Activated naive CD4-positive, alpha-beta T cell treated with anti-CD3 and anti-CD28 coated beads, Interleukin-2, amount 10 ng/mL, durations not matched to agents 7 days and 5 days (primary cell): Measurements from ENCODE around the gene NKIRAS2.
A peak's percentile ranks its signal among the peaks of the same experiment; 100 is the strongest.

Source experiments
- CTCF ChIA-PET: fragments of 350-600 bp; sonication (Branson Sonifier 250); formaldehyde crosslinking; loops from one replicate; lab custom pipeline; 2021; ENCODE audit warnings: antibody characterized with exemption; lab: Charles Lee
- DNase-seq: peaks from one replicate; pipeline ENCODE4 v3.0.0-alpha.2; 2020
- H3K27ac Mint-ChIP-seq: one replicate; pipeline ENCODE4 v1.8.0; 2021; ENCODE audit warnings: mild to moderate bottlenecking, moderate library complexity, mixed read lengths
- H3K27me3 Mint-ChIP-seq: one replicate; pipeline ENCODE4 v1.8.0; 2021; ENCODE audit warnings: mild to moderate bottlenecking, mixed read lengths
- H3K36me3 Mint-ChIP-seq: one replicate; pipeline ENCODE4 v1.8.0; 2021; ENCODE audit warnings: mixed read lengths
- H3K4me1 Mint-ChIP-seq: one replicate; pipeline ENCODE4 v1.8.0; 2021; ENCODE audit warnings: mixed read lengths
- H3K4me3 Mint-ChIP-seq: one replicate; pipeline ENCODE4 v1.8.0; 2021; ENCODE audit warnings: mild to moderate bottlenecking, moderate library complexity, mixed read lengths
- H3K9me3 Mint-ChIP-seq: one replicate; pipeline ENCODE4 v1.8.0; 2021; ENCODE audit warnings: mixed read lengths

NKIRAS2 gene

GRCh38 chr17:42019509-42020404, at the start of gene NKIRAS2:
TSS of gene NKIRAS2 (plus strand) at chr17:42020090. CDS start at chr17:42021578, 1,488 bp downstream.
- H3K27ac Mint-ChIP-seq: peak within 1 kb of the TSS; percentile 51
- peaks cover 17% of the 10 kb centered on the region for H3K36me3 Mint-ChIP-seq
- peak; percentile 97 for DNase-seq
- H3K27me3 Mint-ChIP-seq: no peaks in the 10 kb centered on the region
- H3K9me3 Mint-ChIP-seq: no peaks in the 10 kb centered on the region
- peaks cover 58% of the 10 kb centered on the region for H3K4me1 Mint-ChIP-seq
- CTCF ChIA-PET: interaction anchor here (0.7 to 14.4 kb wide), 16 partner anchors 10 to 383 kb away, joined by 3 to 222 read pairs (median 4); partner anchors contain the start of genes CNP, DHX58, KAT2A and KCNH4
- H3K4me3 Mint-ChIP-seq: peak within 1 kb of the TSS; percentile 88

GRCh38 chr17:41970901-41971331, 49.0 kb upstream of the NKIRAS2 start:
- peak overlapping the region; percentile 50 for H3K27ac Mint-ChIP-seq
- H3K4me3 Mint-ChIP-seq: no peak overlapping the region
- peaks cover 41% of the 10 kb centered on the region for H3K36me3 Mint-ChIP-seq
- peaks cover 37% of the 10 kb centered on the region for H3K4me1 Mint-ChIP-seq
- CTCF ChIA-PET: no interaction called here
- H3K27me3 Mint-ChIP-seq: no peaks in the 10 kb centered on the region
- no peak for DNase-seq
- no peaks in the 10 kb centered on the region for H3K9me3 Mint-ChIP-seq

- H3K9me3 Mint-ChIP-seq: no peaks in the 10 kb centered on the region
- CTCF ChIA-PET: no interaction called here
- peaks cover 49% of the 10 kb centered on the region for H3K36me3 Mint-ChIP-seq
- no peak overlapping the region for H3K27ac Mint-ChIP-seq
- no peaks in the 10 kb centered on the region for H3K27me3 Mint-ChIP-seq
- DNase-seq: no peak
- peaks cover 34% of the 10 kb centered on the region for H3K4me1 Mint-ChIP-seq
- no peak overlapping the region for H3K4me3 Mint-ChIP-seq
Measured at GRCh38 chr17:41971721-41972523, 48.0 kb upstream of the NKIRAS2 start.

DNA sequence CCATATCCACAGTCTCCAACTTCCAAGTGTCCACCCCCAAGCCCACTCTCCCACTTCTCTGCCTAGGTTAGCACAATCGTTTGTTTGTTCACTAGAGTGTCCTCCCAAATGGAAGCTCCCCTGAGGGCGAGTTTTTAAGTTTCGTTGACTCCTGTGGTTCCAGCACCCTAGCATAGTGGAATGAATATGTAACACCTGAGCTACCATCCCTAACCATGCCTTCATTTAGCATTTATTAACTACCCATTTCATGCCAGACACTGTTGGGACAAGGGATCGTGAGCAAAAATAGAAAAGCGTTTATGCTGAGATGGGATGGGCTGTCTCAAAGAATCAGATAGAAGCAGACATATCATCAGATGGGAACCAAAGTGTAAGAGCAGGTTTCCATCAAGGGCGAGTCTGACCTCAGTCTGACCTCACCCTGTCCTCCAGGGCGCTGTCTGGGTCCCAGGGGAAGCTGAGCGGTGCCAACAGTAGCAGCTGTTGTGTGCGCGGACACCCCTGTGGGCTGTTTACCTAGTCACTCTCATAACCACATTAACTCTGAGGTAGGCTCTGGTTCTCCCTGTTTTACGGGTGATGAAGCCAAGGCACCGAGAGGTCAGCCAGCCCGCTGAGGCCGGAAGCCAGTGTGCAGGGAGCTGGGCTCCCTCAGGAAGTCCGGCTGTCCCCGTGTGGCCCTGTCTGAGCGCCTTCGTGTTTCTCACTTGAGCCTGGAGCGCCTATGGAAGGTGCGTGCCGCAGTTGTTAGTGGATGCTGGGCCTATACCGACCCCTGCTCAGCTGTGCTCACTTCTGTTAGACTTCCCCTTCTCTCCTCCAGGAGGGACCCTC, 47.1 kb upstream of the NKIRAS2 start:
- Mint-ChIP-seq H3K9me3 (no peaks in the 10 kb centered on the region), H3K4me1 (peaks cover 28% of the 10 kb centered on the region), H3K36me3 (peaks cover 54% of the 10 kb centered on the region), H3K27me3 (no peaks in the 10 kb centered on the region), H3K27ac (no peak overlapping the region), H3K4me3 (no peak overlapping the region)
- DNase-seq: no peak
- CTCF ChIA-PET: no interaction called here

DNA sequence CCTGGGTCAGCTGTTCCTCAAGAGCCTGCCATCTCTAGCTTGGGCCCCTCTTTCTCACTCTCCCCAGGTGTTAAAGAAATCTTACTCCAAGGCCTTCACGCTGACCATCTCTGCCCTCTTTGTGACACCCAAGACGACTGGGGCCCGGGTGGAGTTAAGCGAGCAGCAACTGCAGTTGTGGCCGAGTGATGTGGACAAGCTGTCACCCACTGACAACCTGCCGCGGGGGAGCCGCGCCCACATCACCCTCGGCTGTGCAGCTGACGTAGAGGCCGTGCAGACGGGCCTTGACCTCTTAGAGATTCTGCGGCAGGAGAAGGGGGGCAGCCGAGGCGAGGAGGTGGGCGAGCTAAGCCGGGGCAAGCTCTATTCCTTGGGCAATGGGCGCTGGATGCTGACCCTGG, 46.5 kb upstream of the NKIRAS2 start:
- Mint-ChIP-seq H3K36me3 (peaks cover 52% of the 10 kb centered on the region), H3K27me3 (no peaks in the 10 kb centered on the region), H3K9me3 (no peaks in the 10 kb centered on the region), H3K27ac (no peak overlapping the region), H3K4me1 (peaks cover 22% of the 10 kb centered on the region), H3K4me3 (no peak overlapping the region)
- CTCF ChIA-PET: no interaction called here
- DNase-seq: no peak

DNA sequence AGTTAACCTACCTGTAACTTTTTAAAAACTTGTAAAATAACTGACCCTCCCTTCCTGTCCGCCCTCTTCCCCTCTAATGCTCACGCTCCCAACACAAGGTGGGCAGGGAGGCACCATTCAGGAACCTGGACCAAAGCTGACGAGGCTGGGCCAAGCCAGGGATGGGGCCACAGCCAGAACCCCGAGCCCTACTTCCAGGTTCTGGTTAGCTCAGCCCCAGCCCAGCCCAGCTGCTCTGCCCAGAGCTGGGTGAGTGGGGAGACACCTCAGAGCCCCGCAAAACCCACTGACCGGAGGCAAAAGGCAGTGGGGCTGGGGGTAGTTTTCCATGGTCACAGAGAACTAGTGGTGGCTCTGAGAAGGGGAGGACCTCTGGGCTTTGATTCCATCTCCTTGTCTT, 45.9 kb upstream of the NKIRAS2 start:
- CTCF ChIA-PET: no interaction called here
- DNase-seq: no peak
- Mint-ChIP-seq H3K4me1 (peaks cover 17% of the 10 kb centered on the region), H3K9me3 (no peaks in the 10 kb centered on the region), H3K27me3 (no peaks in the 10 kb centered on the region), H3K36me3 (peaks cover 50% of the 10 kb centered on the region), H3K4me3 (no peak overlapping the region), H3K27ac (no peak overlapping the region)

GRCh38 chr17:41974658-41975057, 45.2 kb upstream of the NKIRAS2 start:
- Mint-ChIP-seq H3K27me3 (no peaks in the 10 kb centered on the region), H3K9me3 (no peaks in the 10 kb centered on the region), H3K4me3 (no peak overlapping the region), H3K4me1 (peaks cover 10% of the 10 kb centered on the region), H3K36me3 (peaks cover 51% of the 10 kb centered on the region), H3K27ac (no peak overlapping the region)
- CTCF ChIA-PET: interaction anchor here (0.8 kb wide), 1 partner anchor 12 kb away, joined by 3 read pairs; no protein-coding TSS in a partner anchor
- no peak for DNase-seq

DNA sequence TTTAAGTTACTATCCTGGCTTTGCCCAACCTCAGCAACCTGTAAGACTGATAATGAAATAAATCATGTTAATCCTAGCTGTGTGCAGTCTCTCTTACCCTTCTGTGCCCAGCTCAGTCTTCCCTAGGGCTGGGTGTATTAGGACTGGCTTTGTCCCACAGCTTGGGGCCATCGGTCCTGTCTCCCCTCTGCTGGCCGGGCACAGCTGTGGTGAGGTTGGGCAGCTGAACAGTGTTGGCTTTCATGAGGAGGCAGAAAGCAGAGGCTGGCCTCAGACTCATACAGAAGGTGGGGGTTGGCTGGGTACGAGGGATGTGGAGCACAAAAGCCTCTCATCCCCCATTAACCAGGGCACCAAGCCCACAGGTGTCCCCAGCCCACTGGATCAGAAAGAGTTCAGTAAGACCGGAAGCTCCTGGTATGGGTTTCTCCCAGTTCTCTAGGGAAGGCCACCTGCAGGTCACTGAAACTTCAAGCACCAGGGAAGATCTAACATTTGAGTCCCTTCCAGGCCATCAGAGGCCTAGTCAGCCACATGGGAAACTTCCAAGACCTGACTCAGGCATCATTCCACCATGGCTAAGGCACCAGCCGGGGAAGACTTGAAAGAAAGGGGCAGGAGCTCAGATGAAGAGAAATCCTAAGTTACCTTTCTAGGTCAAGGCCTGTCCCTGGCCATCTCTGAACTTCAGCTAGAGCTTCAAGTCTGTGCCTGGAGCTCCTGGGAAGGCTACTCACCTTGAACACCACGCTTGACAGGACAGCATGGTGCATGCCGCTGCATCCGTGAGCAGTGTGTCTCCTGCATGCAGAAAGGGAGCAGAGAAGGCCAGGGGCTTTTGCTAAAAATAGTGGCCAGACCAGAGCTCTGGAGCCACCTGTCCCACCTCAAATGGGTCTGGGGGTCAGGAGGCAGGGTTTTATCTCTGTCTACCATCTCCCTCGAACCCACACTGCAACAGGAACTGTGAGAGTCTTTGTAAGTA, 44.5 kb upstream of the NKIRAS2 start:
- Mint-ChIP-seq H3K27me3 (no peaks in the 10 kb centered on the region), H3K36me3 (peaks cover 55% of the 10 kb centered on the region), H3K9me3 (no peaks in the 10 kb centered on the region), H3K27ac (no peak overlapping the region), H3K4me1 (peaks cover 7% of the 10 kb centered on the region), H3K4me3 (no peak overlapping the region)
- CTCF ChIA-PET: interaction anchor here (0.8 kb wide), 1 partner anchor 13 kb away, joined by 3 read pairs; no protein-coding TSS in a partner anchor
- no peak for DNase-seq

DNA sequence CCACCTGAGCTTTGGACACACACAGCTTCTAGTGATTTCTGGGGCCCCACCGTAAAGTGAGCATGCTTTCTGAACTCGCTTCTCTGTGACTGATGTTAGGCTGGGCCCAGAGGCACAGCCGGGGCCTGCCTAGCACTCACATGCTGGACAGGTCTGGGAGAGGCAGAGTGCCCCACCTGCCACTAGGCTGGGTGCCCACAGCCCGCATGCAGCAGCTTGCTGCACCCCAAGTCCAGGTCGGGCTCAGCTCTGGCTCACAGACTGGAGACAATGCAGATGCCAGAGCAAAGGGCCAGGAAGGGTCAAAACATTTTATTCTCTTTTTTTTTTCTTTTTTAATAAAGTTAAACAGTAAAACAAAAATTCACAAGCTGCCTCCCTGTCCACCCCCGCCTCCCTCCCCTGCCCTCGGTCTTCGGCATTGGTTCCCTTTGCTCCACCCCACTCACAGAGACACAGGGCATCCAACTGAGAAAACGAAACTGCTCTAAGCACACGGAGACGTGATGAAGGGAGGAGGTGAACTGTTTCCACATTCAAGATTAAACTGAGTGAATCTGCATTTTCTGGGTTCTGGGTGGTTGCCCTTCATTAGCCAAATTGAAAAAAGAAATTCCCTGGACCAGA, 43.6 kb upstream of the NKIRAS2 start:
- CTCF ChIA-PET: no interaction called here
- Mint-ChIP-seq H3K27ac (peak overlapping the region; percentile 39), H3K4me3 (no peak overlapping the region)

DNA sequence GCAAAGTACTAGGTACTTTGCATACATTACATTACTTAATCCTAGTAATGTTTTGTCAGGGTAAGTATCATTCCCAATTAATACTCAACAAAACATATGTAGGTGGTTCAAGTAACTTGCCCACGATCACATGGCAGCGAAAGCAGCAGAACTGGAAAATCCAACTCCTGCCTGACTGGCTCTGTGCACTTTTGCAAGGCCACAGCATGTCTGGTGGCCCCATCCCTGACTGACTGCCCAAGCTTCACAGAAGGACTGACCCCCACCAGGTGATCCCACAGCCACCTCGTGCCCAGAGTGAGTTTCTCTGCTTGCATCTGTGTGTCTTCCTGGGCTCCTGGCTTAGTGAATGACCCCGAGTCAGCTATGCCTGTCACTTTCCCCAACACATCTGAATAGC, 41.9 kb upstream of the NKIRAS2 start:
- H3K27me3 Mint-ChIP-seq: no peaks in the 10 kb centered on the region
- H3K4me1 Mint-ChIP-seq: no peaks in the 10 kb centered on the region
- CTCF ChIA-PET: interaction anchor here (1.4 kb wide), 1 partner anchor 11 kb away, joined by 3 read pairs; the partner anchor contains the start of gene CNP
- no peak for DNase-seq
- peaks cover 64% of the 10 kb centered on the region for H3K36me3 Mint-ChIP-seq
- no peak overlapping the region for H3K27ac Mint-ChIP-seq
- no peaks in the 10 kb centered on the region for H3K9me3 Mint-ChIP-seq
- no peak overlapping the region for H3K4me3 Mint-ChIP-seq

More for the DNA sequence above, 43.6 kb upstream of the NKIRAS2 start:
- peaks cover 59% of the 10 kb centered on the region for H3K36me3 Mint-ChIP-seq
- no peaks in the 10 kb centered on the region for H3K27me3 Mint-ChIP-seq
- H3K4me1 Mint-ChIP-seq: peaks cover 3% of the 10 kb centered on the region
- no peak for DNase-seq
- no peaks in the 10 kb centered on the region for H3K9me3 Mint-ChIP-seq

- Mint-ChIP-seq H3K9me3 (no peaks in the 10 kb centered on the region), H3K4me1 (no peaks in the 10 kb centered on the region), H3K27me3 (no peaks in the 10 kb centered on the region), H3K36me3 (peaks cover 50% of the 10 kb centered on the region), H3K27ac (peak overlapping the region; percentile 38), H3K4me3 (no peak overlapping the region)
- no peak for DNase-seq
- CTCF ChIA-PET: no interaction called here
Measured at GRCh38 chr17:41982026-41982760, 37.7 kb upstream of the NKIRAS2 start.

DNA sequence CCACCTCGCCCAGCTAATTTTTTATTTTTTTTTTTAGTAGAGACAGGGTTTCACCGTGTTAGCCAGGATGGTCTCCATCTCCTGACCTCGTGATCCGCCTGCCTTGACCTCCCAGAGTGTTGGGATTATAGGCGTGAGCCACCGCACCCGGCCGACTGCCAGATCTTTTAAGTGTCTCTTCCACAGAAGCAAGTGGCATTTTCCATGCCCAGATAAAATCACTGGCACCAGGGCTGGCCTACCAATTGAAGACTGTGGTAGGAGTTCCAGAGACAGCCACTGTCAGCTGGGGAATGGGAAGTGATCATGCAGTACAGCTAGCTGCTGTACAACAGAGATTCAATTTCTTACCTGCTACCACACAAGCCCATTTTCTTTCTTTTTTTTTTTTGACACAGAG, 35.4 kb upstream of the NKIRAS2 start:
- CTCF ChIA-PET: no interaction called here
- H3K4me1 Mint-ChIP-seq: no peaks in the 10 kb centered on the region
- no peaks in the 10 kb centered on the region for H3K9me3 Mint-ChIP-seq
- no peak for DNase-seq
- H3K4me3 Mint-ChIP-seq: no peak overlapping the region
- no peak overlapping the region for H3K27ac Mint-ChIP-seq
- H3K27me3 Mint-ChIP-seq: no peaks in the 10 kb centered on the region
- peaks cover 55% of the 10 kb centered on the region for H3K36me3 Mint-ChIP-seq
